HEK293T (cell line): ENCODE measurements around the gene LARGE1.

ENCODE experiments used
- ARNT ChIP-seq: fragments of 450-650 bp; IDR thresholded peaks from 2 replicates; pipeline ENCODE4 v1.6.1; 2017; ENCODE audit warnings: mild to moderate bottlenecking
- BHLHE40 ChIP-seq: fragments of 450-650 bp; IDR thresholded peaks from 2 replicates; pipeline ENCODE4 v1.6.1; 2016; ENCODE audit warnings: mild to moderate bottlenecking, moderate library complexity, borderline replicate concordance
- ELF4 ChIP-seq: fragments of 450-650 bp; IDR thresholded peaks from 2 replicates; pipeline ENCODE4 v1.6.1; 2017; ENCODE audit warnings: antibody characterized with exemption
- FOXA1 ChIP-seq: fragments of 450-650 bp; IDR thresholded peaks from 2 replicates; pipeline ENCODE4 v1.6.1; 2016; ENCODE audit warnings: mild to moderate bottlenecking
- FOXK2 ChIP-seq: fragments of 450-650 bp; IDR thresholded peaks from 2 replicates; pipeline ENCODE4 v1.6.1; 2016; ENCODE audit warnings: mild to moderate bottlenecking
- FOXM1 ChIP-seq: fragments of 450-650 bp; IDR thresholded peaks from 2 replicates; pipeline ENCODE4 v1.6.1; 2017; ENCODE audit warnings: mild to moderate bottlenecking, borderline replicate concordance
- HDGF ChIP-seq: fragments of 450-650 bp; IDR thresholded peaks from 2 replicates; pipeline ENCODE4 v1.6.1; 2017; ENCODE audit warnings: antibody characterized with exemption, borderline replicate concordance
- LEF1 ChIP-seq: fragments of 450-650 bp; IDR thresholded peaks from 2 replicates; pipeline ENCODE4 v1.6.1; 2017; ENCODE audit warnings: mild to moderate bottlenecking, borderline replicate concordance
- NFRKB ChIP-seq: fragments of 450-650 bp; IDR thresholded peaks from 2 replicates; pipeline ENCODE4 v1.6.1; 2016; ENCODE audit warnings: mild to moderate bottlenecking, moderate library complexity
- PKNOX1 ChIP-seq: fragments of 450-650 bp; IDR thresholded peaks from 2 replicates; pipeline ENCODE4 v1.6.1; 2016
- SP1 ChIP-seq: fragments of 450-650 bp; IDR thresholded peaks from 2 replicates; pipeline ENCODE4 v1.6.1; 2017
- SUZ12 ChIP-seq: fragments of 450-650 bp; IDR thresholded peaks from 2 replicates; pipeline ENCODE4 v1.6.1; 2016; ENCODE audit warnings: mild to moderate bottlenecking
- ZNF384 ChIP-seq: fragments of 450-650 bp; IDR thresholded peaks from 2 replicates; pipeline ENCODE4 v1.6.1; 2016

GRCh38 chr22:33780531-33781136, 139.6 kb downstream of the LARGE1 start:
- TF ChIP-seq BHLHE40, result no peak
- TF ChIP-seq SUZ12, result no peak
- TF ChIP-seq ARNT, result no peak
- no peak for TF ChIP-seq FOXM1
- no peak for TF ChIP-seq PKNOX1
- no peak for TF ChIP-seq HDGF
- TF ChIP-seq NFRKB, result no peak
- no peak for TF ChIP-seq FOXA1
- no peak for TF ChIP-seq ELF4
- no peak for TF ChIP-seq SP1
- TF ChIP-seq LEF1, result no peak
- no peak for TF ChIP-seq ZNF384
- TF ChIP-seq FOXK2, result no peak
